Retina (tissue), 1 donor: ENCODE data around the gene ABCC6.
"Not testable (repeated sequence)": the region's sequence is repeated elsewhere in the genome, so short reads cannot be mapped to it uniquely, and the experiment has no call there.

Source experiments
- DNase-seq: peaks from one replicate; pipeline ENCODE4 v3.0.0-alpha.2; 2016

Gene ABCC6

DNA sequence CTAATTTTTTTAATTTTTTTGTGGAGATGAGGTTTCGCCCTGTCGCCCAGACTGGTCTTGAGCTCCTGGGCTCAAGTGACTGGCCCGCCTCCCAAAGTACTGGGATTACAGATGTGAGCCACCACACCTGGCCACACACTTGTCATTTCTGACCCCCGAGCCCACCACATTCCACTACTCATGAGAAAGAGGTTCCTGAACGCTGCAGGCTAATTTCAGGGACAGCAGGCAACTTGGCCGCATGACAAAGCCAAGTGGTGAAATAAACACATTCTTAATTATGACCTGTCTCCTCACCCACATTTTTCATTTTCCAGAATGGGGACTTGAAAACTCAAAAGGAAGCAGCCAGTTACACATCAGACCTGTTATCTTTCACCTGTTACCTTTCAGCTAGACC lies 114.5 kb downstream of the ABCC6 start:
- no peak for DNase-seq

DNA sequence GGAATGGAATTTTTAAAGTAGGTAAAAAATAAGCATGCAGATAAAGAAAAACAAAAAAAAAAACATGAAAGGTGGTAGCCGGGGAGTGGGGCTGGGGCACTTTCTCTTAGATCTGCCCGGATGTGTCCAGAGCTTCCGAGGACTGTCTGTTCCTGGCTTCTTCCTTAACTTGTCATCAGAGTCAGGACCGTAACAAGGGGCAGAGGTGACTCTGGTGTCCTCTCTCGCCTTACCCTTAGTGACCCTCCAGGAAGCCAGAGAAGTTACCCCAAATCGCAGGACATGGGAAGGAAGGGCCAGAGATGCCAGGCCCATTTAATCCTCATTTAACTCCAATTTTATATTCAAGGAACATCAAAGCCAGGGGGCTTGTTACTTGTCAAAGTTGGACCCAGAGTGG lies 115.5 kb downstream of the ABCC6 start:
- no peak for DNase-seq

DNA sequence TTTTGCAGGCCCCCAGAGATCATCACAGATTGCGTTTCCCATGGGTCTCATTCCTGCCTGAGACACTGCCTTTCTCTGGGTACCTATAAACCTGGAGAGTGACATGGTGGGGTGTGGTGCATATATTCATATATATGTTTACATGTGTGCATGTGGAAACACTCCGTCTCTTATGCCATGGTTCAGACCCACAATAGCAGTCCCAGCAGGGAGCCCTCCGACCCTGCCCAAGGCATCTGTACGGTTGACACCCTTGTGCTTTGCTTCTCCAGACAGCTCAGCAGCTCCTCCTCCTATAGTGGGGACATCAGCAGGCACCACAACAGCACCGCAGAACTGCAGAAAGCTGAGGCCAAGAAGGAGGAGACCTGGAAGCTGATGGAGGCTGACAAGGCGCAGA lies 116.8 kb downstream of the ABCC6 start:
- DNase-seq: no peak

DNA sequence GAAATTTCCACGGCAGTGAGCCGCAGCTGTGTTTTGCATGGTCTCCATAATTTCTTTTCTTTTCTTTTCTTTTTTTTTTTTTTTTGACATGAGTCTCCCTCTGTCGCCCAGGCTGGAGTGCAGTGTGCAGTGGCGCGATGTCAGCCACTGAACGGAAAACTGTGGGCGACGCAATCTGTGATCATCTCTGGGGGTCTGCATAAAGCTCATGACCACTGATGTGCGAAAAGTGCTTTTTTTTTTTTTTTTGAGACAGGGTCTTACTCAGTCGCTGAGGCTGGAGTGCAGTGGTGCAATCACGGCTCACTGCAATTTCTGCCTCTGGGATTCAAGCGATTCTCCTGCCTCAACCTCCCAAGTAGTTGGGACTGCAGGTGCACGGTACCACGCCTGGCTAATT lies 117.6 kb downstream of the ABCC6 start:
- peak; percentile 38 for DNase-seq

DNA sequence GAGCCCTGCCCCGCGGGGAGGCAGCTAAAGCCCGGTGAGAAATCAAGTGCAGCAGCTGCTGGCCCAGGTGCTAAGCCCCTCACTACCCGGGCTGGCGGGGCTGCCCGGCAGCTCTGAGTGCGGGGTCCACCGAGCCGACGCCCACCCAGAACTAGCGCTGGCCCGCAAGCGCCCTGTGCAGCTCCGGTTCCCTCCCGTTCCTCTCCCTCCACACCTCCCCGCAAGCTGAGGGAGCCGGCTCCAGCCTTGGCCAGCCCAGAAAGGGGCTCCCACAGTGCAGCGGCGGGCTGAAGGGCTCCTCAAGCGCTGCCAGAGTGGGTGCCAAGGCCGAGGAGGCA lies 118.5 kb downstream of the ABCC6 start:
- DNase-seq: not testable (repeated sequence)

DNA sequence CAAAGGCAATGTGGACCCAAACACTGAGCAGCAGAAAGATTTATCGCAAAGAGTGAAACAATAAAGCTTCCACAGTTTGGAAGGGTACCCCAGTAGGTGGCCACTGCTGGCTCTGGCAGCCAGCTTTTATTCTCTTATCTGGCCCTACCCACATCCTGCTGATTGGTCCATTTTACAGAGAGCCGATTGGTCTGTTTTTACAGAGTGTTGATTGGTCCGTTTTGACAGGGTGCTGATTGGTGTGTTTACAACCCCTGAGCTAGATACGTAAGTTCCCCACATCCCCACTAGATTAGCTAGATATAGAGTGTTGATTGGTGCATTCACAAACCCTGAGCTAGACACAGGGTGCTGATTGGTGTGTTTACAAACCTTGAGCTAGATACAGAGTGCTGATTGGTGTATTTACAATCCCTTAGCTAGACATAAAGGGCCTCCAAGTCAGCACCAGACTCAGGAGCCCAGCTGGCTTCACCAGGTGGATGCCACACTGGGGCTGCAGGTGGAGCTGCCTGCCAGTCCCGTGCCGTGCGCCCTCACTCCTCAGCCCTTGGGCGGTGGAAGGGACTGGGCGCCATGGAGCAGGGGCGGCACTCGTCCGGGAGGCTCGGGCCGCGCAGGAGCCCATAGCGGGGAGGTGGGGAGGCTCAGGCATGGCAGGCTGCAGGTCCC lies 119.0 kb downstream of the ABCC6 start:
- not testable (repeated sequence) for DNase-seq

DNA sequence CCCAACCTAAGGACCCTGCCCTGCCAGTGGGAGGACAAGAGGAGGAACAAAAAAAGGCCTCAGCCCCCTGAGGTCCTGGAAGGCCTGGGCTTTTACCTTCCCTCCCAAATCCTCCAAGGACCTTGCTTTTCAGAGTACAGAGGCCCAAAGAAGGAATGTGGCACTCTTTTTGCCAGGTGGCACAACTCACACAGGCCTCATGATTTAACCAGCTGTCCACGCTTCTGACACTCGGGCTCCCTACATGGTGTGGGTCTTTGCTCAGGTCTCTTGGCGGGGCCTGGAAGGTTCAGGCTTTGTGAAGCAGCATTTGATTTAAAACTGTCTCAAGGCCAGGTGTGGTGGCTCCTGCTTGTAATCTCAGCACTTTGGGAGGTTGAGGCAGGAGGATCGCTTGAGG lies 120.6 kb downstream of the ABCC6 start:
- DNase-seq: no peak

DNA sequence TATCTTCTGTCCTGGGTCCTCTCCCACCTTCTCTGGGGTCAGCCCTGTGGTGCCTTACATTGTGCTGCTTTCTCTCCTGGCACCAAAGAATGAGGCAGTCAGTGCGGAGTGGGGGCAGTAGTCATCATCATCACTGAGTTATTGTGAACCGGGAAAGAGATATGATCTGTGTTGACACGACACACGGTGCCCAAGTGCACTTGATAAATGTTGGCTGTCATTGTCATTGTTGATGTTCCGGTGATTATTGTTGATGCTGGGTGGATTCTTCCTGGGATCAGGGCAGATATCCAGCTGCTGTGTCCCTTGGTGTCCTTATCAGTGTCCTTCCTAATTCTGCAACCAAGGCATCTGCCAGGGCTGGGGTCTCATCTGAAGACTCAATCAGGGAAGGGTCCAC lies 121.7 kb downstream of the ABCC6 start:
- no peak for DNase-seq

DNA sequence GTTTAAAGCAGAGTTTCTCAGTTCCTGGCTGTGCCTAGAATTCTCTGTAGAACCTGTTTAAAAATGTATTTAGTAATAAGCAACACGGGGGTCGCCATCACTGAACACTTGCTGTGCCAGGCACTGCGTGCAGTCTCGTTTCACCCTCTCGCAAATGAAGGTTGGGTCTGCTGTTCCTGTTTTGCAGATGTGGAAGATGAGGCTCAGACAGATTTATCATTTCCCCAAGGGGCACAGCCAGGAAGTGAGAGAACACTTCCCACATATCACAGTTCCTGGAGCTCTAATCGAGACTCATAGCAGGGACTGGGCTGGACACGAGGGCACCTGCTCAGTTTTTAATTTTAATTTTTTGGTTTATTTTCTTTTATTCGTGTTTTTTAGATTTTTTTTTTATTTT lies 122.7 kb downstream of the ABCC6 start:
- no peak for DNase-seq

DNA sequence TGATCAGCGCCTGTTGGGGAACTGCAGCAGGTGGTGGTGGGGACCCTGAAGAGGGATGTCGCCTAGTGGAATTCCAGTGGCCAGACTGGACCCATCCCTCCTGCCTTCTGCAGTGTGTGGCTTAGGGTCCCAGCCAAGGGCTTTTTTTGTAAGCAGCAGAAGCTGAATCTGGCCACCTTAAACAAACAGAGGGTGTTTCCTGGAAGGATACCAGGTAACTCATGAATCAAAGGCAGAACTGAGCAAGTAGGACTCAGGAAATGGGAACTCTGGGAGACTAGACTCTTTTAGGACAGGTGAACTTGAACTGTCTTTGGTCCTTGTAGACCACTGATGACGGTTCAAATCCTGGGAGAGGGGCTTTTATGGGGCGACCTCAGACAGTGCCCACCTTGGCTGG lies 124.0 kb downstream of the ABCC6 start:
- DNase-seq: no peak
